ENCODE results near the gene MYH15. TPM values are rescaled to one million over a fixed set of nuclear protein-coding genes. Genes with fewer than 3 reads are reported as not detected.

MYH15 gene
- total and polyA plus RNA-seq, 4 donors = 0.01 to 0.08 (median 0.05) TPM; not detected in 1

- WGBS = 78% methylated on average over 12 of the region's 12 CpGs
- Histone ChIP-seq H3K4me3 (ENCODE audit: low read depth in 1 of 3, low read length in 3 of 3) (no peak overlapping the region), H3K27ac (ENCODE audit: low read depth in 1 of 2, low read length in 2 of 2) (no peak overlapping the region), H3K9me3 (ENCODE audit: control insufficient read depth in 4 of 4, low read length in 3 of 4) (no peaks in the 10 kb centered on the region), H3K9ac (ENCODE audit: low read depth in 1 of 2, low read length in 2 of 2) (no peak overlapping the region), H3K27me3 (ENCODE audit: control insufficient read depth in 4 of 4, insufficient read depth in 4 of 4, low read length in 3 of 4) (no peaks in the 10 kb centered on the region), H3K4me1 (ENCODE audit: control insufficient read depth in 4 of 4, insufficient read depth in 4 of 4, low read length in 3 of 4) (no peaks in the 10 kb centered on the region), H3K36me3 (ENCODE audit: control insufficient read depth in 4 of 4, insufficient read depth in 3 of 4, low read depth in 1 of 4, low read length in 3 of 4) (no peaks in the 10 kb centered on the region)
- TF ChIP-seq YY1 (IDR thresholded peaks at IDR 0.05) (no peak), ZBTB33 (IDR thresholded peaks at IDR 0.05) (no peak), FOXA1 (IDR thresholded peaks at IDR 0.05) (no peak), SP1 (IDR thresholded peaks at IDR 0.05) (no peak), RXRA (IDR thresholded peaks at IDR 0.05) (no peak)
- TF ChIP-seq, protein P1, sequence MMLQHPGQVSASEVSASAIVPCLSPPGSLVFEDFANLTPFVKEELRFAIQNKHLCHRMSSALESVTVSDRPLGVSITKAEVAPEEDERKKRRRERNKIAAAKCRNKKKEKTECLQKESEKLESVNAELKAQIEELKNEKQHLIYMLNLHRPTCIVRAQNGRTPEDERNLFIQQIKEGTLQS (IDR thresholded peaks at IDR 0.05) = no peak
- DNase-seq (ENCODE audit: low spot score) = no peak
Observed at GRCh38 chr3:108388136-108389132, 122.0 kb downstream of the MYH15 start.

GRCh38 chr3:108387063-108387462 is 123.3 kb downstream of the MYH15 start:
- H3K27ac ChIP-seq (ENCODE audit: low read depth in 1 of 2, low read length in 2 of 2) = no peak overlapping the region
- H3K4me3 ChIP-seq (ENCODE audit: low read depth in 1 of 3, low read length in 3 of 3) = no peak overlapping the region
- no peaks in the 10 kb centered on the region for H3K9me3 ChIP-seq (ENCODE audit: control insufficient read depth in 4 of 4, low read length in 3 of 4)
- no peaks in the 10 kb centered on the region for H3K4me1 ChIP-seq (ENCODE audit: control insufficient read depth in 4 of 4, insufficient read depth in 4 of 4, low read length in 3 of 4)
- H3K9ac ChIP-seq (ENCODE audit: low read depth in 1 of 2, low read length in 2 of 2) = no peak overlapping the region
- no peaks in the 10 kb centered on the region for H3K36me3 ChIP-seq (ENCODE audit: control insufficient read depth in 4 of 4, insufficient read depth in 3 of 4, low read depth in 1 of 4, low read length in 3 of 4)
- no peaks in the 10 kb centered on the region for H3K27me3 ChIP-seq (ENCODE audit: control insufficient read depth in 4 of 4, insufficient read depth in 4 of 4, low read length in 3 of 4)
- no peak for DNase-seq (ENCODE audit: low spot score)
- TF ChIP-seq ZBTB33 (IDR thresholded peaks at IDR 0.05) (no peak), FOXA2 (IDR thresholded peaks at IDR 0.05) (no peak), GABPA (IDR thresholded peaks at IDR 0.05 in 1 of 2, conservative IDR thresholded peaks at IDR 0.05 in 1 of 2) (no peak), RXRA (IDR thresholded peaks at IDR 0.05) (no peak), TAF1 (conservative IDR thresholded peaks at IDR 0.05) (no peak), CTCF (IDR thresholded peaks at IDR 0.05; ENCODE audit: low read depth, low read length, missing input control) (no peak), SP1 (IDR thresholded peaks at IDR 0.05) (no peak), FOXA1 (IDR thresholded peaks at IDR 0.05) (no peak), EGR1 (IDR thresholded peaks at IDR 0.05; ENCODE audit: low read depth in 2 of 2) (no peak)
- TF ChIP-seq, protein P1 (IDR thresholded peaks at IDR 0.05) = no peak
- WGBS = 92% methylated on average over 1 of the region's 1 CpG

Data from liver (tissue), 9 donors.